ENCODE results near the gene TXK. TPM values are rescaled to one million over a fixed set of nuclear protein-coding genes. Genes with fewer than 3 reads are reported as not detected.

TXK gene
- total RNA-seq, 1 donor from 2014 or later: not detected

GRCh38 chr4:48122756-48123155 lies 11.3 kb downstream of the TXK start:
- TF ChIP-seq, protein P1, sequence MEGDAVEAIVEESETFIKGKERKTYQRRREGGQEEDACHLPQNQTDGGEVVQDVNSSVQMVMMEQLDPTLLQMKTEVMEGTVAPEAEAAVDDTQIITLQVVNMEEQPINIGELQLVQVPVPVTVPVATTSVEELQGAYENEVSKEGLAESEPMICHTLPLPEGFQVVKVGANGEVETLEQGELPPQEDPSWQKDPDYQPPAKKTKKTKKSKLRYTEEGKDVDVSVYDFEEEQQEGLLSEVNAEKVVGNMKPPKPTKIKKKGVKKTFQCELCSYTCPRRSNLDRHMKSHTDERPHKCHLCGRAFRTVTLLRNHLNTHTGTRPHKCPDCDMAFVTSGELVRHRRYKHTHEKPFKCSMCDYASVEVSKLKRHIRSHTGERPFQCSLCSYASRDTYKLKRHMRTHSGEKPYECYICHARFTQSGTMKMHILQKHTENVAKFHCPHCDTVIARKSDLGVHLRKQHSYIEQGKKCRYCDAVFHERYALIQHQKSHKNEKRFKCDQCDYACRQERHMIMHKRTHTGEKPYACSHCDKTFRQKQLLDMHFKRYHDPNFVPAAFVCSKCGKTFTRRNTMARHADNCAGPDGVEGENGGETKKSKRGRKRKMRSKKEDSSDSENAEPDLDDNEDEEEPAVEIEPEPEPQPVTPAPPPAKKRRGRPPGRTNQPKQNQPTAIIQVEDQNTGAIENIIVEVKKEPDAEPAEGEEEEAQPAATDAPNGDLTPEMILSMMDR (conservative IDR thresholded peaks at IDR 0.05): no peak
- DNase-seq (ENCODE audit: low read depth, low spot score): no peak
- H3K27me3 Mint-ChIP-seq (ENCODE audit: low read depth): peaks cover 3% of the 10 kb centered on the region
- H3K4me3 Mint-ChIP-seq: no peak overlapping the region
- H3K9me3 Mint-ChIP-seq: no peaks in the 10 kb centered on the region
- H3K4me1 Mint-ChIP-seq: peaks cover 4% of the 10 kb centered on the region
- no peak overlapping the region for H3K27ac Mint-ChIP-seq (ENCODE audit: unreplicated experiment)
- no peaks in the 10 kb centered on the region for H3K36me3 Mint-ChIP-seq (ENCODE audit: low read depth)

DNA sequence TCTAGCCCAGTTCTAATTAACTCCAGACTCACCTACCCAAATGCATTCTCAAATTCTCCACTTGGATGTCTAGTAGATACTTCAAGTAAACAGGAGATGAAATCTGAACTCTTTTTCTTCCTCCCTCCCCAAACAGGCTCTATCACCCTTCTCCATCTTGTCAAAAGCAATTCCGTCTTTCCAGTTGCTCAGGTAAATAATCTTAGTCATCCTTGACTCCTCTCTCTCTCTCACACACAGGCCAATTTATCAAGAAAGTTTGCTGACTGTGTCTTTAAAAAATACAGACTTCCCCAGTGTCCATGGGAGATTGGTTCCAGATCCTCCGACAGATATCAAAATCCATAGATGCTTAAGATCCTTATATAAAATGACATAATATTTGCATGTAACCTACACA lies 12.9 kb downstream of the TXK start:
- DNase-seq (ENCODE audit: low read depth, low spot score): no peak
- Mint-ChIP-seq H3K27ac (ENCODE audit: unreplicated experiment) (no peak overlapping the region), H3K4me1 (no peaks in the 10 kb centered on the region), H3K27me3 (ENCODE audit: low read depth) (peaks cover 3% of the 10 kb centered on the region), H3K4me3 (no peak overlapping the region), H3K9me3 (no peaks in the 10 kb centered on the region), H3K36me3 (ENCODE audit: low read depth) (no peaks in the 10 kb centered on the region)
- TF ChIP-seq, protein P1 (conservative IDR thresholded peaks at IDR 0.05): no peak

DNA sequence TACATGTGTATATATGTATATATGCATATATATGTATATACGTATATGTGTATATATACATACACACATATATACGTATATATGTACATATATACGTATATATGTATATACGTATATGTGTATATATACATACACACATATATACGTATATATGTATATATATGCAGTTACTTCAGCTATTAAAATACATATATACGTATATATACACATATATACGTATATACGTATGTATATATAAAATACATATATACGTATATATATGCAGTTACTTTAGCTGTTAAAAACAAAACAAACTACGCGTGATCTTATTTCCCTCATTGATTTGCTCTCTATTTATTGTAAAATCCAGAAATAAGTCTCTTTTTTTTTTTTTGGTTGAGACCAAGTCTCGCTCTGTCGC lies 13.9 kb downstream of the TXK start:
- H3K36me3 Mint-ChIP-seq (ENCODE audit: low read depth): no peaks in the 10 kb centered on the region
- no peak overlapping the region for H3K27ac Mint-ChIP-seq (ENCODE audit: unreplicated experiment)
- H3K4me1 Mint-ChIP-seq: no peaks in the 10 kb centered on the region
- no peaks in the 10 kb centered on the region for H3K9me3 Mint-ChIP-seq
- no peak for DNase-seq (ENCODE audit: low read depth, low spot score)
- peaks cover 3% of the 10 kb centered on the region for H3K27me3 Mint-ChIP-seq (ENCODE audit: low read depth)
- no peak overlapping the region for H3K4me3 Mint-ChIP-seq
- TF ChIP-seq, protein P1 (conservative IDR thresholded peaks at IDR 0.05): no peak

DNA sequence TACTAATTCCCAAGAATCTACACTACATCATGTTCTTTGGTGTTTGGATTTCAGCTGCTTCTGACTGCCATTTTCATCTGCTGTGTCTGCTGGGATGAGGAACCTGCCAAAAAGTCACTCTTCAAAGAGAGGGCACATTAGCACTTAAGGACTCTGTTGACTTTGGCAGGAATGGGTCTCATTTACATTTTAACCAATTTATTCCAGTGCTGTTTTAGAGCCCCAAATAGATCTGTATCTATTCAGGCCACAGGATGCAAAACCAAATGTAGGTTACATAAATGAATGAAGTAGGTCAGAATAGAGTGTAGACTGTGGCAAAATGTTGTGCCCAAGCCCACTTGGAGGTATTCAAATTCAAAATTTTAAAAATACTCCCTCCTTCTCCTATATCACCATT lies 14.4 kb downstream of the TXK start:
- Mint-ChIP-seq H3K9me3 (no peaks in the 10 kb centered on the region), H3K27ac (ENCODE audit: unreplicated experiment) (no peak overlapping the region)

DNA sequence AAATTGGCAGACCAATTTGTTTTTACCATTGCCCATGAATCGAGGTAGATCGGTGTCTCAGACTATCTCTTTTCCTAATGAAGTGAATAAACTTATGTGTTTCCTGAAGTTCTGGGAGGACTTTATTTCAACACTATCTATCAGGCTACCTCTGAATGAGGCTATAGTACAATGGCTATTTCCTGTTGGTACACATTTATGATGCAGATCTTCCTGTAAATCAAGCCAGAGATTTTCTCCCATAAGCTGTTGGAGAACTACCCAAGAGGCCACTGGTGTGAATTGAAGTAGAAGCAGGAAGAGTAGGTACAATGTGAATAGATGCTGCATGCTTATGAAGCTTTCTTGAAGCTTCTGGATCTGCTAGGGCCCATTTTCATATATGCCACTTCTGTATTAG lies 16.0 kb downstream of the TXK start:
- Mint-ChIP-seq H3K27ac (ENCODE audit: unreplicated experiment) (no peak overlapping the region), H3K36me3 (ENCODE audit: low read depth) (no peaks in the 10 kb centered on the region), H3K27me3 (ENCODE audit: low read depth) (peaks cover 3% of the 10 kb centered on the region), H3K4me1 (no peaks in the 10 kb centered on the region), H3K9me3 (no peaks in the 10 kb centered on the region), H3K4me3 (no peak overlapping the region)
- DNase-seq (ENCODE audit: low read depth, low spot score): no peak
- TF ChIP-seq, protein P1 (conservative IDR thresholded peaks at IDR 0.05): no peak

More for the DNA sequence above, 14.4 kb downstream of the TXK start:
- DNase-seq (ENCODE audit: low read depth, low spot score): no peak
- H3K27me3 Mint-ChIP-seq (ENCODE audit: low read depth): peaks cover 3% of the 10 kb centered on the region
- H3K4me3 Mint-ChIP-seq: no peak overlapping the region
- no peaks in the 10 kb centered on the region for H3K4me1 Mint-ChIP-seq
- H3K36me3 Mint-ChIP-seq (ENCODE audit: low read depth): no peaks in the 10 kb centered on the region
- TF ChIP-seq, protein P1 (conservative IDR thresholded peaks at IDR 0.05): no peak

DNA sequence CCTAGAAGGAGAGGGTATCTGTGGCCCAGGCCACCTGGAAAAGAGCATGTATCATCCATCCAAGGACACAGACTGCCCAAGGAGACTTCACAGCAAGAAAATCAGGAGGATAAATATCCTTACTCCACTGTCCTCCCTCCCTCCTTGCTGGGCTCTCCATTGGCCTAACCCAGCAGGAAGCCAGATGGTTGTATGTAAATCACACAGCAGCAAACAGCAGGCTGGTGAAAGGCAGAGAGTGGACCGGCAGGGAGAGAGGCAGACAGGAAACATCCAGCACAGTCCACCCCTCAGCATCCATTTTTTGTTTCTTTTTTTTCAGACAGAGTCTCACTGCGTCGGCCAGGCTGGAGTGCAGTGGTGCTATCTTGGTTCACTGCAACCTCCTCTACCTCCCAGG lies 17.5 kb downstream of the TXK start:
- H3K9me3 Mint-ChIP-seq: no peaks in the 10 kb centered on the region
- DNase-seq (ENCODE audit: low read depth, low spot score): no peak
- TF ChIP-seq, protein P1 (conservative IDR thresholded peaks at IDR 0.05): no peak
- no peak overlapping the region for H3K27ac Mint-ChIP-seq (ENCODE audit: unreplicated experiment)
- no peak overlapping the region for H3K4me3 Mint-ChIP-seq
- peaks cover 3% of the 10 kb centered on the region for H3K27me3 Mint-ChIP-seq (ENCODE audit: low read depth)
- H3K36me3 Mint-ChIP-seq (ENCODE audit: low read depth): no peaks in the 10 kb centered on the region
- H3K4me1 Mint-ChIP-seq: no peaks in the 10 kb centered on the region
